Islet precursor cell (in vitro differentiated cells): ENCODE results near the gene SLC25A42.
A peak's percentile ranks its signal among the peaks of the same experiment; 100 is the strongest.
"Not testable (repeated sequence)": the region's sequence is repeated elsewhere in the genome, so short reads cannot be mapped to it uniquely, and the experiment has no call there.

Experiments used
- DNase-seq: peaks from one replicate; pipeline ENCODE4 v3.0.0-alpha.2; 2018

SLC25A42 gene

GRCh38 chr19:19107654-19108053 lies 43.9 kb downstream of the SLC25A42 start:
- no peak for DNase-seq

GRCh38 chr19:19109601-19110000 lies 45.8 kb downstream of the SLC25A42 start:
- DNase-seq = no peak

DNA sequence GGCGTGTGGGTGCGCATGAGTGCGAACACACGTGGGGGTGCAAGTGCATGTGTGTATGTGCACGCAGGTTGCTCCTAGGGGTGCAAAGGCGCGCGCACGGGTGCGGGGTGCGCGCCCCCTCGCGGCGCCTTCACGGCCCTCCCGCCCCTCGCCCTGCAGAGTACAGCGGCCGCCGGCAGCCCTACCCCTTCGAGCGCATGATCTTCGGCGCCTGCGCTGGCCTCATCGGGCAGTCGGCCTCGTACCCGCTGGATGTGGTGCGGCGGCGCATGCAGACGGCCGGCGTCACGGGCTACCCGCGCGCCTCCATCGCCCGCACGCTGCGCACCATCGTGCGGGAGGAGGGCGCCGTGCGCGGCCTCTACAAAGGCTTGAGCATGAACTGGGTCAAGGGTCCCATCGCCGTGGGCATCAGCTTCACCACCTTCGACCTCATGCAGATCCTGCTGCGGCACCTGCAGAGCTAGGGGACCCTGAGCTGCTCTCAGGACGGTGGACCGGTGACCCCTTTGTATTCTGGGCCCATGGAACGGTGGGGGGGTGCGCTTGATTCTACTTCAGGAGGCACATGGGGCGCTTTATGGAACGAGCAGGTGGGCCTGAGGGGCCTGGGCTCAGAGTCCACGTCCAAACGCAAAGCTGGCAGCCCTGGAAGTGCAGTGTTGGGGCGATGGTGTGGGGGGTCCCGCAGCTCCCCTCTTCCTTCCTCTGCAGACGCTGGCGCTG lies 46.8 kb downstream of the SLC25A42 start:
- no peak for DNase-seq

- no peak for DNase-seq
Measured at GRCh38 chr19:19111136-19111835, 47.5 kb downstream of the SLC25A42 start.

GRCh38 chr19:19111967-19112580 lies 48.3 kb downstream of the SLC25A42 start:
- DNase-seq = no peak

GRCh38 chr19:19113040-19113626 lies 49.3 kb downstream of the SLC25A42 start:
- peak; percentile 82 for DNase-seq

DNA sequence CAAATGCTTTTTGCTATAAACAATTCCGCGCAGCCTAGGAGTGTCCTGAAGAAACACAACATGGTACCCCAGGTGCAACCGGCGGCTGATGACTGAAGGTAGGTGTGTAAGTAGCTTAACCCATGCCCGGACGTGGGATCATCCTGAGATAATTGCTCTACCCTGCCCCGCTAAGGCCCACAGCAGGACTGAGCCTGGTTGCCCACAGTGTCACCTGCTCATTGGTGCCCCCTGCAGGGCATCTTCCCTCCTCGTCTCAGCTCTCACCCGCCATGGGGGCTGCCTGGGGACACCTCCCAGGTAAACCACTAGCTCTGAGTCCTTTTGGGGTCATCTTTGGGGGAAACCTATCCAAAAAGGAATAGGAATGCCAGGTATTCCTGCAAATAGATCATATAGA lies 52.2 kb downstream of the SLC25A42 start:
- peak; percentile 73 for DNase-seq

- no peak for DNase-seq
Measured at GRCh38 chr19:19119325-19120237, 55.8 kb downstream of the SLC25A42 start.

- DNase-seq = peak; percentile 100
Measured at GRCh38 chr19:19120308-19121231, 56.8 kb downstream of the SLC25A42 start.

DNA sequence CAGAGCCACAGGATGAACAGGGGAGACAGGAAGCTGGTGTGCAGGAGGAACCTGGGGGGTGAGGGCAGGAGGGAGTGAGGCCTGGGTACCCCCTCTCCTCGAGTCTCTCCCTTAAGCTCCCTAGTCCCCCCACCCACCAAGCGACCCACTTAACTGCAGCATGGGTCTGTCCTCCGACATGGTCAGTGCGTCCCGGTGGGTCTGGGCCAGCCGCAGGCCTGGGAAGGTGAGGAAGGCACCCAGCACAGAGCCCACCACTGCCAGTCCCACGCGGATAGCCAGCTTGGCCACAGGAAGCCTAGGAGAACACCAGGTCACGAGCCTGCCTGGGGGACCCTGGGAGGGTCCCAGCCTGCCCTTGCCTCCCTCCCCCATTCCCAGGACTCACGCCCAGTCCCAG lies 57.6 kb downstream of the SLC25A42 start:
- no peak for DNase-seq

- DNase-seq = no peak
Measured at GRCh38 chr19:19122902-19123301, 59.1 kb downstream of the SLC25A42 start.

- DNase-seq = no peak
Measured at GRCh38 chr19:19123386-19123785, 59.6 kb downstream of the SLC25A42 start.

- no peak for DNase-seq
Measured at GRCh38 chr19:19126102-19126501, 62.3 kb downstream of the SLC25A42 start.

- no peak for DNase-seq
Measured at GRCh38 chr19:19131989-19132388, 68.2 kb downstream of the SLC25A42 start.

GRCh38 chr19:19132912-19133311 lies 69.1 kb downstream of the SLC25A42 start:
- no peak for DNase-seq

DNA sequence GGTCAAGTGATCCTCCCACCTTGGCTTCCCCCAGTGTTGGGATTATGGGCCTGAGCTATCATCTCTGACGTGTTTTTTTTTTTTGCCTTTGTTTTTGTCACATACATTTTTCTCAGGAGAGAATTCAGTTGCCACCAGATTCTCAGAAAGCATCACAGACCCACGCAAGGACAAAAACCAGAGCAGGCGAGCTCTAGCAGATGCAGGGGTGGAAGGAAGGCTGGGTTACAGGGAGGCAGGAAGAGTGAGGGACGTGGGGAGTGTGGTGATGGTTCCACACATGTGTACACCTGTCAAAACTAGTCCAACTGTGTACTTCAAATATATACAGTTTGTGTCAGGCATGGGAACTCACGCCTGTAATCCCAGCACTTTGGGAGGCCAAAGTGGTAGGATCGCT lies 70.2 kb downstream of the SLC25A42 start:
- DNase-seq = no peak

DNA sequence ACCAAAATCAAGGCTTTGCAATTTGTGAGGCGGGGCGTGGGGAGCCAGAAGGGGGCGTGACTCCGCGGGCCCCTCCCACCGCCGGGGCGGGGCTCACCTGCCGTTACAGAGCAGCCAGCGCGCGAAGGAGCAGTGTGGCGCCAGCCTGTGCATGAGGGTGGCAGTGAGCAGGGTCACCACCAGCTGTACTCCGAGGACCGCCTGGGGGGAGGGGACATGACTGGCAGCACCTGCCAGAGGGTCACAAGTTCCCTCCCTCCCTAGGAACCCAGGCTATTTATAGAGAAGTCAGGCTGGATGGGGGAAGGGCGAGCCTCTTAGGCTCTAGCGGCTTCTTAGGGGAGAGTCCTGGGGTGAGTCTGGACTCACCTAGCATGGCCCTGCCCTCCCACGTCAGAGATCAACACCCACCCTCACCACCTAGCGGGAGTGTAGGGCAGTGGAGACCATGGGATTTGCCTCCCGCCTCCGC lies 70.9 kb downstream of the SLC25A42 start:
- DNase-seq = no peak

GRCh38 chr19:19135713-19136112 lies 71.9 kb downstream of the SLC25A42 start:
- DNase-seq = not testable (repeated sequence)

GRCh38 chr19:19137556-19138108 lies 73.8 kb downstream of the SLC25A42 start:
- no peak for DNase-seq

DNA sequence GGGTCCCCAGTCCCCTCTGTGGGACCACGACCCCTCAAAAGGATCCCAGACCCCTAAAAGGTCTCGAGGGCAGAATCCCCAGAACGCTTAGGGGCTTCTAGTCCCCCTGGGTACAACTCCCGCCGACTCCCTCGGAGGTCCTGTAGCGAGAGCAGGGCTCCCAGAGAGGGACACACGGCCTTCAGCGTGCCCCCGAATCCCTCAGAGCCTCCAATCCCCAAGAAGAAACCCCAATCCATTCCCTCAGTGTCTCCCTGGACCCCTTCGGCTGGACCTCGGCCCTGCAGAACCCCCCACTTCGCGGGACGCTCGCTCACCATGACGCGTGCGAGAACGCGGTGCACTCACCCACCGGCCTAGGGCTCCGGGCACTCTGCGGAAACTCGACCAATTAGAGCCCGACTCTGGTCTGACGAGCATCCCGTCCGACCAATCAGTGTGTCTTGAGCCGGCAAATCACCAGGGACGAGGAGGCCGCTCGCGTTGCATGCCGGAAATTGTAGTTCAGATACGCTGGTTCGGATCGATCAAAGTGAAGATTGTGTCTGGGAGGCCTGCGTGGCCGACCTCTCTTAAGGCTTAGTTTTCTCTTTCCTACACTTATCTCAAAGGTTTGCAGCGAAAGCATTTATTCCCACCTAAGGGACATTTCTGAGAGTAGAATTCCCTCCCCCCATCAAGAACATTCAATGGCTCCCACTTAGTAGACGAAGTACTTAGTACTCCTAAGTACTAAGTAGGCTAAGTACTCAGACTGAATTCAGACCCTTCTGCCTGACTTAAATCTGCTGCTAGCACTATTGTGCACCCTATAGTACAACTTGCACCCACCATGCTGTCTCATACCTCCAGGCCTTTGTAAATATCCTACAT lies 74.6 kb downstream of the SLC25A42 start, which contains the start of gene TMEM161A:
Gene TMEM161A (minus strand): TSS at position 370 of the 873 bp plus-strand sequence. CDS start 50 bp downstream, at position 320.
- peak; percentile 99 for DNase-seq
